DOHH2 (cell line): ENCODE measurements around the gene EDN3.

ENCODE experiments used
- EZH2phosphoT487 ChIP-seq: fragments of 200-600 bp; sonication (generic); IDR thresholded peaks from 2 replicates; pipeline ENCODE4 v1.6.1; 2017; ENCODE audit warnings: borderline replicate concordance, mild to moderate bottlenecking, antibody characterized with exemption, low read length, moderate library complexity, mixed read lengths
- TF ChIP-seq, protein P1 (sequence below): fragments of 200-600 bp; sonication (generic); IDR thresholded peaks from one replicate; pipeline ENCODE4 v1.5.1; 2014; ENCODE audit warnings: antibody characterized with exemption, mild to moderate bottlenecking, low read depth, low read length; ENCODE audit not compliant: poor library complexity, severe bottlenecking

DNA sequence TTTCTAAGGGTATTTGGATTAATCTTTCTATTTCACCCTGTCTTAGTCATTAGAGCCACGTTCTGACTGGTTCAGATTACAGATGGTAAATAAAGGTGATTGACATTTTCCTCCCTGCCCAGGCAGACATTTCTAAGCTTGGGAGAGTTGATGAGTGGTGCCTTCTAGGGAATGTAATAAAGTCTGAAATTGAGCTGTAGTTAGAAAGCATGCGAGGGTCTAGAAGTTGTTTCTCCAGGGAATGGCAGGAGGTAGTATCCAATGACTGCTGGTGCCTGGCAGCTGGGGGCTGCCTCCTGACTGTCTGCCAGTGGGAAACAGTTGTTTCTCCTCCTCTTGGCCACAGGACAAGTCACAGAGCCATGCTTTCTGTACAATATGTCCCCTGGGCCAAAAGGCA lies 14.6 kb downstream of the EDN3 start:
- TF ChIP-seq, protein P1, sequence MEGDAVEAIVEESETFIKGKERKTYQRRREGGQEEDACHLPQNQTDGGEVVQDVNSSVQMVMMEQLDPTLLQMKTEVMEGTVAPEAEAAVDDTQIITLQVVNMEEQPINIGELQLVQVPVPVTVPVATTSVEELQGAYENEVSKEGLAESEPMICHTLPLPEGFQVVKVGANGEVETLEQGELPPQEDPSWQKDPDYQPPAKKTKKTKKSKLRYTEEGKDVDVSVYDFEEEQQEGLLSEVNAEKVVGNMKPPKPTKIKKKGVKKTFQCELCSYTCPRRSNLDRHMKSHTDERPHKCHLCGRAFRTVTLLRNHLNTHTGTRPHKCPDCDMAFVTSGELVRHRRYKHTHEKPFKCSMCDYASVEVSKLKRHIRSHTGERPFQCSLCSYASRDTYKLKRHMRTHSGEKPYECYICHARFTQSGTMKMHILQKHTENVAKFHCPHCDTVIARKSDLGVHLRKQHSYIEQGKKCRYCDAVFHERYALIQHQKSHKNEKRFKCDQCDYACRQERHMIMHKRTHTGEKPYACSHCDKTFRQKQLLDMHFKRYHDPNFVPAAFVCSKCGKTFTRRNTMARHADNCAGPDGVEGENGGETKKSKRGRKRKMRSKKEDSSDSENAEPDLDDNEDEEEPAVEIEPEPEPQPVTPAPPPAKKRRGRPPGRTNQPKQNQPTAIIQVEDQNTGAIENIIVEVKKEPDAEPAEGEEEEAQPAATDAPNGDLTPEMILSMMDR = no peak
- TF ChIP-seq EZH2phosphoT487 = no peak
